WTC11 (cell line): ENCODE measurements around the gene NFE2L3. TPM values are rescaled to one million over a fixed set of nuclear protein-coding genes. Genes with fewer than 3 reads are reported as not detected.

Experiments
- ATAC-seq: fragments of 200-7000 bp; cut with Tn5 transposase; 2 replicates; pipeline ENCODE4 v1.10.0; 2021; ENCODE audit warnings: mild to moderate bottlenecking, moderate library complexity
- CTCF ChIA-PET: fragments of 300-600 bp; sonication (Branson Sonifier 250); formaldehyde crosslinking; loops from one replicate; lab custom pipeline; 2021; ENCODE audit warnings: antibody characterized with exemption; lab: Charles Lee
- POLR2A ChIA-PET: fragments of 350-600 bp; sonication (Branson Sonifier 250); formaldehyde crosslinking; loops from one replicate; lab custom pipeline; 2021; ENCODE audit warnings: antibody characterized with exemption; lab: Charles Lee
- DNase-seq: peaks from one replicate; pipeline ENCODE4 v3.0.0; 2021; ENCODE audit warnings: low spot score
- H3K27ac Mint-ChIP-seq: 2 replicates; pipeline ENCODE4 v1.8.0; 2021; ENCODE audit warnings: mixed read lengths
- H3K27me3 Mint-ChIP-seq: 2 replicates; pipeline ENCODE4 v1.8.0; 2021; ENCODE audit warnings: low read depth, mild to moderate bottlenecking, moderate library complexity, mixed read lengths
- H3K36me3 Mint-ChIP-seq: 2 replicates; pipeline ENCODE4 v1.8.0; 2021; ENCODE audit warnings: mixed read lengths
- H3K4me1 Mint-ChIP-seq: 2 replicates; pipeline ENCODE4 v1.8.0; 2022; ENCODE audit warnings: mixed read lengths
- H3K4me3 Mint-ChIP-seq: 2 replicates; pipeline ENCODE4 v1.8.0; 2021; ENCODE audit warnings: mild to moderate bottlenecking, moderate library complexity, mixed read lengths
- H3K9me3 Mint-ChIP-seq: 2 replicates; pipeline ENCODE4 v1.8.0; 2021; ENCODE audit warnings: mixed read lengths
- NFE2L1 ChIP-seq: sonication (generic); formaldehyde crosslinking; IDR thresholded peaks from 2 replicates; pipeline ENCODE4 v1.8.1; 2023; ENCODE audit warnings: missing genetic modification reagents
- NR1H2 ChIP-seq: sonication (generic); formaldehyde crosslinking; IDR thresholded peaks from 2 replicates; pipeline ENCODE4 v1.9.0; 2021; ENCODE audit warnings: mild to moderate bottlenecking, moderate library complexity, missing genetic modification reagents
- NR2C2 ChIP-seq: sonication (generic); formaldehyde crosslinking; IDR thresholded peaks from 2 replicates; pipeline ENCODE4 v1.8.0; 2022; ENCODE audit warnings: mild to moderate bottlenecking, missing genetic modification reagents
- RORB ChIP-seq: fragments of 250-450 bp; sonication (Bioruptor Pico); IDR thresholded peaks from 2 replicates; pipeline ENCODE4 v1.9.0; 2021; ENCODE audit warnings: mild to moderate bottlenecking
- SP1 ChIP-seq: sonication (generic); formaldehyde crosslinking; conservative IDR thresholded peaks from 2 replicates; pipeline ENCODE4 v1.8.1; 2022; ENCODE audit warnings: missing genetic modification reagents
- ZNF121 ChIP-seq: sonication (generic); formaldehyde crosslinking; IDR thresholded peaks from 2 replicates; pipeline ENCODE4 v1.8.0; 2023; ENCODE audit warnings: missing genetic modification reagents
- ZNF671 ChIP-seq: fragments of 250-450 bp; sonication (Bioruptor Pico); IDR thresholded peaks from 2 replicates; pipeline ENCODE4 v1.8.0; 2021; ENCODE audit warnings: mild to moderate bottlenecking
- total RNA-seq: library from RNA; stranded (reverse); gene quantifications from 3 replicates; pipeline ENCODE4 v1.2.3, GENCODE V29; 2021
- TF ChIP-seq, protein P1 (sequence below): sonication (generic); formaldehyde crosslinking; IDR thresholded peaks from 2 replicates; pipeline ENCODE4 v1.8.1; 2023; ENCODE audit warnings: mild to moderate bottlenecking, missing genetic modification reagents
- TF ChIP-seq, protein P2 (sequence below): sonication (generic); formaldehyde crosslinking; IDR thresholded peaks from 2 replicates; pipeline ENCODE4 v1.8.1; 2022; ENCODE audit warnings: missing genetic modification reagents, borderline replicate concordance
- TF ChIP-seq, protein P3 (sequence below): fragments of 250-450 bp; sonication (Bioruptor Pico); IDR thresholded peaks from 2 replicates; pipeline ENCODE4 v1.9.0; 2021; ENCODE audit warnings: mild to moderate bottlenecking, borderline replicate concordance
- TF ChIP-seq, protein P4 (sequence below): sonication (generic); formaldehyde crosslinking; conservative IDR thresholded peaks from 2 replicates; pipeline ENCODE4 v1.8.1; 2022; ENCODE audit warnings: mild to moderate bottlenecking, missing genetic modification reagents
- TF ChIP-seq, protein P5 (sequence below): sonication (generic); formaldehyde crosslinking; IDR thresholded peaks from 2 replicates; pipeline ENCODE4 v1.8.0; 2022; ENCODE audit warnings: mild to moderate bottlenecking, missing genetic modification reagents
- TF ChIP-seq, protein P6 (sequence below): fragments of 250-450 bp; sonication (Bioruptor Pico); conservative IDR thresholded peaks from 2 replicates; pipeline ENCODE4 v1.9.0; 2021; ENCODE audit warnings: mild to moderate bottlenecking
- TF ChIP-seq, protein P7 (sequence below): sonication (generic); formaldehyde crosslinking; IDR thresholded peaks from 2 replicates; pipeline ENCODE4 v1.8.1; 2022; ENCODE audit warnings: low read depth, missing genetic modification reagents, borderline replicate concordance
- TF ChIP-seq, protein P8 (sequence below): sonication (generic); formaldehyde crosslinking; IDR thresholded peaks from 2 replicates; pipeline ENCODE4 v1.8.0; 2023; ENCODE audit warnings: missing genetic modification reagents
- TF ChIP-seq, protein P9 (sequence below): sonication (generic); formaldehyde crosslinking; IDR thresholded peaks from 2 replicates; pipeline ENCODE4 v1.8.1; 2022; ENCODE audit warnings: mild to moderate bottlenecking, missing genetic modification reagents, moderate library complexity, borderline replicate concordance
- TF ChIP-seq, protein P10 (sequence below): fragments of 250-450 bp; sonication (Bioruptor Pico); IDR thresholded peaks from 2 replicates; pipeline ENCODE4 v2.1.2; 2022; ENCODE audit warnings: mild to moderate bottlenecking, moderate library complexity

Gene NFE2L3
- total RNA-seq, 1 experiment from 2014 or later, result 66.8 TPM

DNA sequence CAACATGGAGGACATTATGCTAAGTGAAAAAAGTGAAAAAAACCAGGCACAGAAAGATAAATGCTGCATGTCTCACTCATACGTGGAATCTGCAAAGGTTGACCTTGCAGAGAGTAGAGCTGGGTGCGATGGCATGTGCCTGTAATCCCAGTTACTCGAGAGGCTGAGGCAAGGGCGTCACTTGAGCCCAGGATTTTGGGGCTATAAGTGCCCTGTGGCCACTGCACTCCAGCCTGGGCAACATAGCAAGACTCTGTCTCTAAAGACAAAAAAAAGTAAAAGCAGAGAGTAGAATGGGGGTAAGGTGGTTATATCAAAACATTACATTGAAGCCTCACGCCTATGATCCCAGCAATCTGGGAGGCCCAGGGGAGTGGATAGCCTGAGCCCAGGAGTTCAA, 72.4 kb downstream of the NFE2L3 start:
- Mint-ChIP-seq H3K4me1 (no peaks in the 10 kb centered on the region), H3K36me3 (no peaks in the 10 kb centered on the region; the same call in 1 of the 2 replicates), H3K27ac (no peak overlapping the region), H3K4me3 (no peak overlapping the region), H3K27me3 (no peaks in the 10 kb centered on the region; the same call in 1 of the 2 replicates), H3K9me3 (peaks cover 12% of the 10 kb centered on the region)
- POLR2A ChIA-PET, result no interaction called here
- CTCF ChIA-PET, result no interaction called here
- no peak for ATAC-seq
- DNase-seq, result no peak
- TF ChIP-seq, protein P1, sequence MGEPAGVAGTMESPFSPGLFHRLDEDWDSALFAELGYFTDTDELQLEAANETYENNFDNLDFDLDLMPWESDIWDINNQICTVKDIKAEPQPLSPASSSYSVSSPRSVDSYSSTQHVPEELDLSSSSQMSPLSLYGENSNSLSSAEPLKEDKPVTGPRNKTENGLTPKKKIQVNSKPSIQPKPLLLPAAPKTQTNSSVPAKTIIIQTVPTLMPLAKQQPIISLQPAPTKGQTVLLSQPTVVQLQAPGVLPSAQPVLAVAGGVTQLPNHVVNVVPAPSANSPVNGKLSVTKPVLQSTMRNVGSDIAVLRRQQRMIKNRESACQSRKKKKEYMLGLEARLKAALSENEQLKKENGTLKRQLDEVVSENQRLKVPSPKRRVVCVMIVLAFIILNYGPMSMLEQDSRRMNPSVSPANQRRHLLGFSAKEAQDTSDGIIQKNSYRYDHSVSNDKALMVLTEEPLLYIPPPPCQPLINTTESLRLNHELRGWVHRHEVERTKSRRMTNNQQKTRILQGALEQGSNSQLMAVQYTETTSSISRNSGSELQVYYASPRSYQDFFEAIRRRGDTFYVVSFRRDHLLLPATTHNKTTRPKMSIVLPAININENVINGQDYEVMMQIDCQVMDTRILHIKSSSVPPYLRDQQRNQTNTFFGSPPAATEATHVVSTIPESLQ (CRISPR knock-in tag), result no peak
- TF ChIP-seq, protein P2, sequence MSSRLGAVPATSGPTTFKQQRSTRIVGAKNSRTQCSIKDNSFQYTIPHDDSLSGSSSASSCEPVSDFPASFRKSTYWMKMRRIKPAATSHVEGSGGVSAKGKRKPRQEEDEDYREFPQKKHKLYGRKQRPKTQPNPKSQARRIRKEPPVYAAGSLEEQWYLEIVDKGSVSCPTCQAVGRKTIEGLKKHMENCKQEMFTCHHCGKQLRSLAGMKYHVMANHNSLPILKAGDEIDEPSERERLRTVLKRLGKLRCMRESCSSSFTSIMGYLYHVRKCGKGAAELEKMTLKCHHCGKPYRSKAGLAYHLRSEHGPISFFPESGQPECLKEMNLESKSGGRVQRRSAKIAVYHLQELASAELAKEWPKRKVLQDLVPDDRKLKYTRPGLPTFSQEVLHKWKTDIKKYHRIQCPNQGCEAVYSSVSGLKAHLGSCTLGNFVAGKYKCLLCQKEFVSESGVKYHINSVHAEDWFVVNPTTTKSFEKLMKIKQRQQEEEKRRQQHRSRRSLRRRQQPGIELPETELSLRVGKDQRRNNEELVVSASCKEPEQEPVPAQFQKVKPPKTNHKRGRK (CRISPR knock-in tag), result no peak
- peak; percentile 51; the same call in 1 of the 2 replicates for TF ChIP-seq ZNF121 (CRISPR knock-in tag)
- TF ChIP-seq, all 79 proteins: peak for 1

DNA sequence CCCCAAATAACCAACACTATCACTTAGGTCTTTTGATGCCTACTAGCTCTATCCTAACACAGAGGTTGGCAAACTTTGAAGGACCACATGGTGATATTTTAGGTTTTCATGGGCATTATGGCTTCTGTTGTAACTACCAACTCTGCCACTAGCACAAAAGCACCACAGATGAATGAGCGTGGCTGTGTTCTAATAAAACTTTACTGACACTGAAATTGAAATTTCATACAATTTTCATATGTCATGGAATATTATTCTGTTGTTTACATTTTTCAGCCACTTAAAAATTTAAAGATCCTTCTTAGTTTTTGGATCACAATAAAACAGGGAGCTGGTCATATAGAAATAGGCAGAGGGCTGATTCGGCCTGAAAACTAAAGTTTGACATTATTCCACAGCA, 76.0 kb downstream of the NFE2L3 start:
- H3K9me3 Mint-ChIP-seq, result peaks cover 16% of the 10 kb centered on the region
- H3K36me3 Mint-ChIP-seq, result no peaks in the 10 kb centered on the region; the same call in 1 of the 2 replicates
- TF ChIP-seq, protein P3, sequence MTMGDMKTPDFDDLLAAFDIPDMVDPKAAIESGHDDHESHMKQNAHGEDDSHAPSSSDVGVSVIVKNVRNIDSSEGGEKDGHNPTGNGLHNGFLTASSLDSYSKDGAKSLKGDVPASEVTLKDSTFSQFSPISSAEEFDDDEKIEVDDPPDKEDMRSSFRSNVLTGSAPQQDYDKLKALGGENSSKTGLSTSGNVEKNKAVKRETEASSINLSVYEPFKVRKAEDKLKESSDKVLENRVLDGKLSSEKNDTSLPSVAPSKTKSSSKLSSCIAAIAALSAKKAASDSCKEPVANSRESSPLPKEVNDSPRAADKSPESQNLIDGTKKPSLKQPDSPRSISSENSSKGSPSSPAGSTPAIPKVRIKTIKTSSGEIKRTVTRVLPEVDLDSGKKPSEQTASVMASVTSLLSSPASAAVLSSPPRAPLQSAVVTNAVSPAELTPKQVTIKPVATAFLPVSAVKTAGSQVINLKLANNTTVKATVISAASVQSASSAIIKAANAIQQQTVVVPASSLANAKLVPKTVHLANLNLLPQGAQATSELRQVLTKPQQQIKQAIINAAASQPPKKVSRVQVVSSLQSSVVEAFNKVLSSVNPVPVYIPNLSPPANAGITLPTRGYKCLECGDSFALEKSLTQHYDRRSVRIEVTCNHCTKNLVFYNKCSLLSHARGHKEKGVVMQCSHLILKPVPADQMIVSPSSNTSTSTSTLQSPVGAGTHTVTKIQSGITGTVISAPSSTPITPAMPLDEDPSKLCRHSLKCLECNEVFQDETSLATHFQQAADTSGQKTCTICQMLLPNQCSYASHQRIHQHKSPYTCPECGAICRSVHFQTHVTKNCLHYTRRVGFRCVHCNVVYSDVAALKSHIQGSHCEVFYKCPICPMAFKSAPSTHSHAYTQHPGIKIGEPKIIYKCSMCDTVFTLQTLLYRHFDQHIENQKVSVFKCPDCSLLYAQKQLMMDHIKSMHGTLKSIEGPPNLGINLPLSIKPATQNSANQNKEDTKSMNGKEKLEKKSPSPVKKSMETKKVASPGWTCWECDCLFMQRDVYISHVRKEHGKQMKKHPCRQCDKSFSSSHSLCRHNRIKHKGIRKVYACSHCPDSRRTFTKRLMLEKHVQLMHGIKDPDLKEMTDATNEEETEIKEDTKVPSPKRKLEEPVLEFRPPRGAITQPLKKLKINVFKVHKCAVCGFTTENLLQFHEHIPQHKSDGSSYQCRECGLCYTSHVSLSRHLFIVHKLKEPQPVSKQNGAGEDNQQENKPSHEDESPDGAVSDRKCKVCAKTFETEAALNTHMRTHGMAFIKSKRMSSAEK, result no peak
- TF ChIP-seq, protein P4, sequence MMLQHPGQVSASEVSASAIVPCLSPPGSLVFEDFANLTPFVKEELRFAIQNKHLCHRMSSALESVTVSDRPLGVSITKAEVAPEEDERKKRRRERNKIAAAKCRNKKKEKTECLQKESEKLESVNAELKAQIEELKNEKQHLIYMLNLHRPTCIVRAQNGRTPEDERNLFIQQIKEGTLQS (CRISPR knock-in tag), result no peak
- TF ChIP-seq NR1H2 (CRISPR knock-in tag) (no peak), ZNF671 (CRISPR knock-in tag) (no peak), NFE2L1 (CRISPR knock-in tag) (no peak), SP1 (CRISPR knock-in tag) (no peak), NR2C2 (CRISPR knock-in tag) (no peak), RORB (no peak)
- TF ChIP-seq, protein P5, sequence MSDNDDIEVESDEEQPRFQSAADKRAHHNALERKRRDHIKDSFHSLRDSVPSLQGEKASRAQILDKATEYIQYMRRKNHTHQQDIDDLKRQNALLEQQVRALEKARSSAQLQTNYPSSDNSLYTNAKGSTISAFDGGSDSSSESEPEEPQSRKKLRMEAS (CRISPR knock-in tag), result no peak
- TF ChIP-seq, protein P6, sequence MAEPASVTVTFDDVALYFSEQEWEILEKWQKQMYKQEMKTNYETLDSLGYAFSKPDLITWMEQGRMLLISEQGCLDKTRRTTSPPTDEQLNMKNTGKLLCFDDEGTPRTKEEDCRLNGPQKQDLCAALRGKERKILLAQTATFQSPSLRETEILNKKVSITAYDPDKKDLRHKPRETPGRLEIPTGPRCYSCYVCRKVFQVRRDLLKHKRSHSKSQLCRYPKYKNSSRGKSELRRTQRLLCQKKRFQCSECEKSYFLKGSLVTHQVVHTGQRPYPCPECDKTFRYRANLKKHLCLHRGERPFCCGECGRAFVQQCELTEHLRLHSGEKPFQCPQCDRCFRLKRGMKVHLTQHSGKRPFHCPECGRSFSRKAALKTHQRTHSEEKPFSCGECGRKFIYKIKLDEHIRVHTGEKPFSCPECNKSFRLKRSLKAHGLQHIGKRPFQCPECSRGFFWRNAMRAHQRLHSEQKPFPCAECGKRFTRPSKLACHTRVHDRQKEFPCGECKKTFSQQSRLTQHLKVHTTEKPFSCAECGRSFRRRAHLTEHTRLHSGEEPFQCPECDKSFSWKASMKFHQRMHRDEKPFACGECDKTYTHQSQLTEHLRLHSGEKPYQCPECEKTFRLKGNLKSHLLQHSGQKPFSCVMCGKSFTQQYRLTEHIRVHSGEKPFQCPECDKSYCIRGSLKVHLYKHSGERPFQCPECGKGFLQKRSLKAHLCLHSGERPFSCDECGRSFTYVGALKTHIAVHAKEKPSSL, result no peak
- TF ChIP-seq, protein P7, sequence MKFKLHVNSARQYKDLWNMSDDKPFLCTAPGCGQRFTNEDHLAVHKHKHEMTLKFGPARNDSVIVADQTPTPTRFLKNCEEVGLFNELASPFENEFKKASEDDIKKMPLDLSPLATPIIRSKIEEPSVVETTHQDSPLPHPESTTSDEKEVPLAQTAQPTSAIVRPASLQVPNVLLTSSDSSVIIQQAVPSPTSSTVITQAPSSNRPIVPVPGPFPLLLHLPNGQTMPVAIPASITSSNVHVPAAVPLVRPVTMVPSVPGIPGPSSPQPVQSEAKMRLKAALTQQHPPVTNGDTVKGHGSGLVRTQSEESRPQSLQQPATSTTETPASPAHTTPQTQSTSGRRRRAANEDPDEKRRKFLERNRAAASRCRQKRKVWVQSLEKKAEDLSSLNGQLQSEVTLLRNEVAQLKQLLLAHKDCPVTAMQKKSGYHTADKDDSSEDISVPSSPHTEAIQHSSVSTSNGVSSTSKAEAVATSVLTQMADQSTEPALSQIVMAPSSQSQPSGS (CRISPR knock-in tag), result no peak
- TF ChIP-seq, protein P8, sequence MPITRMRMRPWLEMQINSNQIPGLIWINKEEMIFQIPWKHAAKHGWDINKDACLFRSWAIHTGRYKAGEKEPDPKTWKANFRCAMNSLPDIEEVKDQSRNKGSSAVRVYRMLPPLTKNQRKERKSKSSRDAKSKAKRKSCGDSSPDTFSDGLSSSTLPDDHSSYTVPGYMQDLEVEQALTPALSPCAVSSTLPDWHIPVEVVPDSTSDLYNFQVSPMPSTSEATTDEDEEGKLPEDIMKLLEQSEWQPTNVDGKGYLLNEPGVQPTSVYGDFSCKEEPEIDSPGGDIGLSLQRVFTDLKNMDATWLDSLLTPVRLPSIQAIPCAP (CRISPR knock-in tag), result no peak
- TF ChIP-seq, protein P9, sequence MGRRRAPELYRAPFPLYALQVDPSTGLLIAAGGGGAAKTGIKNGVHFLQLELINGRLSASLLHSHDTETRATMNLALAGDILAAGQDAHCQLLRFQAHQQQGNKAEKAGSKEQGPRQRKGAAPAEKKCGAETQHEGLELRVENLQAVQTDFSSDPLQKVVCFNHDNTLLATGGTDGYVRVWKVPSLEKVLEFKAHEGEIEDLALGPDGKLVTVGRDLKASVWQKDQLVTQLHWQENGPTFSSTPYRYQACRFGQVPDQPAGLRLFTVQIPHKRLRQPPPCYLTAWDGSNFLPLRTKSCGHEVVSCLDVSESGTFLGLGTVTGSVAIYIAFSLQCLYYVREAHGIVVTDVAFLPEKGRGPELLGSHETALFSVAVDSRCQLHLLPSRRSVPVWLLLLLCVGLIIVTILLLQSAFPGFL, result no peak
- TF ChIP-seq, protein P10, sequence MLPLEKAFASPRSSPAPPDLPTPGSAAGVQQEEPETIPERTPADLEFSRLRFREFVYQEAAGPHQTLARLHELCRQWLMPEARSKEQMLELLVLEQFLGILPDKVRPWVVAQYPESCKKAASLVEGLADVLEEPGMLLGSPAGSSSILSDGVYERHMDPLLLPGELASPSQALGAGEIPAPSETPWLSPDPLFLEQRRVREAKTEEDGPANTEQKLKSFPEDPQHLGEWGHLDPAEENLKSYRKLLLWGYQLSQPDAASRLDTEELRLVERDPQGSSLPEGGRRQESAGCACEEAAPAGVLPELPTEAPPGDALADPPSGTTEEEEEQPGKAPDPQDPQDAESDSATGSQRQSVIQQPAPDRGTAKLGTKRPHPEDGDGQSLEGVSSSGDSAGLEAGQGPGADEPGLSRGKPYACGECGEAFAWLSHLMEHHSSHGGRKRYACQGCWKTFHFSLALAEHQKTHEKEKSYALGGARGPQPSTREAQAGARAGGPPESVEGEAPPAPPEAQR, result no peak
- no peak overlapping the region for H3K27ac Mint-ChIP-seq
- H3K4me3 Mint-ChIP-seq, result no peak overlapping the region
- ChIA-PET POLR2A (no interaction called here), CTCF (no interaction called here)
- DNase-seq (no peak), ATAC-seq (no peak)
- H3K4me1 Mint-ChIP-seq, result no peaks in the 10 kb centered on the region
- H3K27me3 Mint-ChIP-seq, result no peaks in the 10 kb centered on the region; the same call in 1 of the 2 replicates
